Pons (tissue), 1 donor: ENCODE results near the gene PIGU.

Experiments
- DNase-seq: peaks from one replicate; pipeline ENCODE4 v3.0.0-alpha.2; 2016; ENCODE audit warnings: low spot score

PIGU gene

DNA sequence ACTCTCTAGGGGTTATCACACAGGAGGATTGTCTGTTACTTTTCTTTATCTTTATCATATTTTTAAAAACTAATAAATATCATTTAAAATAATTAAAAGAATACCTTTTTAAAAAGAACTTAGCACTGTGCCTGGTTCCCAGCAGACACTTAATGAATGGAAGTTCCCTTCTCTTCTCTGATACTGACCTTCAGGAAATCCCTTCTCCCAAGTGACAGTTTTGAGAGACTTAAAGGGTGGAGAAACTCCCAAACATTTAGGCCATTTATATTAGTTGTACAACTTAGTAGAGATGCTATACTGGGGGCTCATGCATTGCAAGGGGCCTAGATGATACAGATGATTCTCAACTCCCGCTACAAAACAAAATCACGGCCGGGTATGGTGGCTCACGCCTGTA lies 99.8 kb downstream of the PIGU start:
- no peak for DNase-seq

DNA sequence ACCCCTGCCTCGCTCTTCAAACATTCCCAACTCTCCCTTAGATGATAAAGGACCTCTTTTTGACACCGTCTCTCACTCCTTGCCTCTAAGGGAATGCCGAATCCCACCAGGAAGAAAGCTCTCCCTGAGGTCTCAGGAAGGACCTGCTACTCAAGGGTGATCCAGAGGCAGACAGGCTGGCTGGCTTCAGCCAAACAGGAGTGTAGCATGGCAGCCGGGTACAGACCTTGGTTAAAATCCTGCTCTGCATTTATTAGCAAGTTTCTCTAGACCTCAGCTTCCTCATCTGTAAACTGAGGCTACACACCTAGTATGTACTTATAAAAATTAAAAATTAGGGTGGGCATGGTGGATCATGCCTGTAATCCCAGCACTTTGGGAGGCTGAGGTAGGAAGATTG lies 101.1 kb downstream of the PIGU start:
- no peak for DNase-seq

DNA sequence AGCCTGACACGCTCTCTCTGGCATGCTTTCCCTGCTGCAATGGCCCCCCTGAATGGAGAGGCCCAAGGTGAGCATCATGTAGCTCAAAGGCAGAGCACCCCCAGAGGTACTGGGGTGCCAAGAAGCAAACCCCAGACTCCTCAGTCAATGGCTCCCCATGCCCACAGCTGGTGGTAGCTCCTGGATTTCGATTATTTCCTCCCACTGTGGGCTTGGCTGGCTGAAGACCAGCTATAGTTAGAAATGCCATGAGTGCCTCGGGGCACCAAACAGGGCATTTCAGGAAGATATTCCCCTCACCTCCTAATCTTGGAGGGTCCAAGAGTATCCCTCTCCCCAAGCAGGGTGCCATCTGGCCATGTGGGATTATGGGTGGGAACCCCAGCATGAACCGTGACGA lies 101.6 kb downstream of the PIGU start:
- no peak for DNase-seq

DNA sequence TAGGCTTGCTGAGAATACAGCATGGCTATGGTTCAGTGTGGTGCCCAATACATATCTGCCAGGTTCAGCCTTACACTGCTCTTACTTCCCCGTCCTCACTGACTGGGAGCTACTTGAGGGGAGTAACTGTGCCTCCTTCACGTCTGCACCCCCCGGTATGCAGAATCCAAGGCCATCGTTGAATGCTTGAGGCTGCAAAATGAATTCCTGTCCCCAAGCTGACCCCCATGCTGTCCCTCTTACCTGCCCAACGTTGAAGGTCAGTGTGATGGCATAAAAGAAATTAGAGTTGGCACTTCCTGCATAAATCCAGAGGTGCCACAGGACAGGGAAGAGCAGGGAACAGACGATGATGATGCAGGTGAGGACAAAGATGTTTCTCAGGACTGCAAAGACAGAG lies 102.0 kb downstream of the PIGU start:
- no peak for DNase-seq

DNA sequence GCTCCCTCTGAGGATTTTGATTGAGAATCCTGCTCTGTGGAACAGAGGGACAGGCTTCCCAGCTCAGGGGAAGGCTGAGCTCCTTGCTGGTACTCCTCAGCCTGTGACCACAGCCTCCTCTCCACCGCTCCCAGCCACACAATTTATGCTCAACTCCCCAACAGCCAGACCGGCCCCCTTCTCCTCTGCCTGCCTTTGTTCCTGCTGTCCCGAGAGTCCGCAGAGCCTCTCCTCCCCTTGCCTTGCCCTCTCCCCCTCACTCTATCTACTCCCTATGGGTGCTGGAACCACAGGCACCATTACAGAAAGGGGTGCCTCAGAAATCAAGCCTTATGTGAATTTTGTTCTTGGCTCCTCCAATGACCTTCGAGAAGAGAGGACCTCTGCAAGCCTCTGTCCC lies 102.5 kb downstream of the PIGU start:
- no peak for DNase-seq

DNA sequence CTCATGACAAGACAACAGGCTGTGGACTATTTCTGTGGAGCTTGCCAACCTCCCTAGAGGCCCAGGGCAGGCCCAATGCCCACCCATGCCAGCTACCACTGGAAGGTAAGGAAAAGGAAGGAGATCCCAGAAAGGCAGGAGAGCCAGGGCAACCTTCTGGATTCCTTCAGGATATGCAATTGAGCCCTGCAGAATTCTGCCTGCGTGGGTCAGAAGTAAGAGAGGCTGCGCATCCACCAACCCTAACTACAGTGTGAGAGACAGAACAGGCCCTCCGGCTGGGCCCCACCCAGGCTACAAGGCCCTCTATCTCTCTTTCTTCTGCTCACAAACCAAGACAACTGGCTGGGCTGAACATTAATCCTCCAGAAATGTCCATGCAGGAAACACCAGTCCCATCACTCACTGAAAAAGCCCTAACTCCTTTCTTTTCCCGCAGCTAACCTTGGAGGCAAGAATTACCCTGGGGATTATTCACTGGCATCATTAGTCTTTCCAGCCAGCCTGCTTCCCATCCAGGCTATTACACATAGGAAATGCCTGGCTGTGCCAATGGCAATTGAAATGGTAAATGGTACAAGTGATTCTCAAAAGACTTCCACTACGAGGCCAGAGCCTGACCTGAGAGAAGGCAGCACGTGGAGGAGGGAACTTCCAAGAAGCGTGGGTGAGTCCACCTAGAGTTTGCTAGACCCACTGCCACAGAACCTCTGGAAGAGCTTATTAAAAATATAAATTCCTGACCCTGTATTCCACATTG lies 103.2 kb downstream of the PIGU start:
- DNase-seq = no peak

DNA sequence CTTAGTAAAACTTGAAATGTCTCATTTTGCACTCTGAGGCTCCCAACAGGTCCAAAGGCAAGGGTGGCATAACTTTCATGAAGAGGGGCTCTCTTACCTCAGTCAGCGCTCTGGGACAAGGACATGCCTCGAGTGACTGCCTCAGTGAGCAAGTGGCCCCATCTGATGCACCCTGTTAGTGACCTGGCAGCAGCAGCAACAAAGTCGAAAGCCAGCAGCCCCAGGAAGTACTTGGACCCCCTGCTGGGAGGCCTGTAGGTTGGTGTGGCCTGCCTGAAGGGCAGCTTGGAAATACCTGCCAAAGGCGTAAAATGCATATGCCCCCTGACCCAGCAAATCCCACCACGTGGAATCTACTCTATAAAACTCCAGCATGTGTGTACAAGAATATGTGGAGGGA lies 105.1 kb downstream of the PIGU start:
- DNase-seq = no peak

DNA sequence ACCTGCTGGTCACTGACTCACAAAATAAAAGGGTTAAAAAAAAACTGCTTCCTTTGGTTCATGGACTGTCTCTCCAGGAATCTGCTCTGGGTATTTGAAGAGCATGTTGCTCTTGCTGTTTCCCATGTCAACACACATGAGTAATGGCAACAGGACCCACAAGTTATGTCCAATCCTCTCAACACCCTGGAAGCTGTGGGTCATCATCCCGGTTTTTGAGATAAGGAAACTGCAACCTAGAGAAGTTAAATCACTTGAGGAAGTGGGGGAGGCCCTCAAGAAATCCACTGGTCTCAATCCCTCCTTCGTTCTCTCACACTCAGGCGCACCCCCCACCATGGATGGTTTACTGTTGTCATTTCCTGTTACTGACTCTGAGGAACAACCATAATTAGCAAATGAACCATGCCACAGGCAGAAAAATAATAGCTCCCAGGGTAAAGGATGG lies 106.0 kb downstream of the PIGU start:
- DNase-seq = no peak

DNA sequence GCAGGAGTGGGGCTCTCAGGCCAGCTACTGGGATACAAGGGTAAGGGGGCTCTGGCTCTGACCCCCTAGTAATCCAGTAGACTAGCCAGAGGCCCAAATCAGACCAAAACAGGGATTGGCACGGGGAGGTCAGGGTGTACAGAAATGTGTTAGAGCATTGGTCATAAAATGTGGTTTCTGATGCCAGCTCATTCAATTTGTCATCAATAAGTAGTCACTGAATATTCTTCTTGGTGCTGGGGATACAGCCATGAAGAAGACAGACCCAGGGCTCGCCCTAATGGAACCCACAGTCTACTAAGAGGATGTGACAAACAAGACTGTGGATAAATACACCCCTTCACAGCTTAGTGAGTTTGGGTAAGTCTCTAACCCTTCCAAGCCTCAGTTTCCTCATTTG lies 107.3 kb downstream of the PIGU start:
- DNase-seq = no peak

DNA sequence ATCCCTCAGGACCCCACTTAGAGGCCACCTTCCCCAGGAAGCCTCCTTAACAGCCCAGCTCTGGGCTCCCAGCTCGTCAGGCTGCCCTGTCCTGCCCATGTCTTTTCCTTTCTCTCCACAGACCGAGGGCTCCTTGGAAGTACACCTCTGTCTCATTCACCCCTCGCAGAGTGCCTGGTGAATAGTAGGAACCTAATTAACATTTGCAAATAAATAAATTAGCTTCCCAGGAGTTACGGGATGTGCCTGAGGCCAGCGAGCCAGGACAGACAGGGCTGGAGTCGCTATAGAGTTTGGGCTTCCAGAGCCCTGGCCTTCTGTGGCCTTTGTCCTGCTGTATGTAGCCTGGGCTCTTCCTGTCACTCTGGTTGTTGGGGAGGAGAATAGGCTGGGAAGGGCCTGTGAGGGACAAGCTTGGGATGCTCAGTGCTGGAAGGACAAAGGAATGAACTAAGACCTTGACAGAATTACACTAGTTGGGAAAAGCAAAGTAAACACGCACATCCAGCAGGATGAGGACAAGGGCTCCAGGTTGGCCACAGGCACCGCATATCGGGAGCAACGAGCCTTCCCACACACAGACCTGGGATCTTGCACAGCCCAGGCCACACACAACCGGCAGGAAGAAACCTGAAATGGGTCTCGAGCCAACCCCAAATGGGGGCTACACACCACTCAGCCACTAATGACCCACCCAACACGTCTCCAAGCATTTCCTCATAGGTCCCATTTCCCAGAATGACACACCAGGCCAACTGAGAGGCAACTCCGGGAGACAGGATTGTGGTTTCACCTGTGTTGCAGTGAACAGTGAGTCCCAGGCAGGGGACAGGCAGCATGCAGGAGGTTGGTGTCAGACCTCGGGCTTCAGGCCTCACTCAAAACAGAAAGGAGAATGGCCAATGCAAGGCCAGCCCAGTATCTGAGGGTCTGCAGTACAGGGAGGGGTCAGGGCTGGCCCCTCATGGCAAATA lies 108.7 kb downstream of the PIGU start:
- DNase-seq = no peak

DNA sequence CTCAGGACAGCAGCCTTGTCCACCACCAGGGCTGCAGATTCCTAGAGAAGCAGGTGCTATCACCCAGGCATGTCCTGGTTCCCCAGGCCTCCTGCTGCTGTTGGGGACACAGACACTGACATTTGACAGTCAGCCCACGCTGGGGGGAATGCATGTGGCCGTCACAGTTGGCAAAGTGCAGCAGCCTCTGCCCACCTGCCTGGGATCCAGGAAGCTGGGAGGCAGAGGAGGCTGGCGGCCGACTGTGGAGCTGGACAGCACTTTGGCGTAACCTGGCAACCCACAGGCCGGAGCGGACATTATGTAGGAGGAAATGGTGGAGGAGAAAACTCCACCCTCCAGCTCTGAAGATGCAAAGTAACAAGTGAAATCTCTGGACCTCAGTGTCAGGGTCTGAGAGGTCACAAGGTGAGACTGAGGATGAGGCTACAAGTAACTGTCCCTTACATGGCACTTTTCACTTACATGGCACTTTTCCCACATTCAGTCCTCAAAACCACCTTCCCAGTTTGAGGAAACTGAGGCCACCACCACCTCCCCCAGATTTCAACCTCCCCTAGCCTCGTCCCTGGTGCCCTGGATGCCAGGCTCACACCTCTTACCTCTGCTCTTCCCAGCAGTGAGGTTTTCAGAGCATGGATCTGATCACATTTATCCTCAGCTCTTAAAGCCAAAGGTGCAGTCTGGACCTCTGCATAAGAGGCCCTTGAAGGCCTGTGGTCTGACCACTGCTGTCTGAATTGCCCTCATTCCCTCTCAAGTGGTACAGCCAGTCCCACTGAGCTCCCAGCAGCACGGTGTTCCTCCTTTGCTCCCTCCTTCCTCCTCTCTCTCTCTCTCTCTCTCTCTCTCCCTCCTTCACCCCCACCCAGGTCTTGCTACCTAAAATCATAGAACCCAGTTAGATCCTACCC lies 109.7 kb downstream of the PIGU start:
- no peak for DNase-seq

DNA sequence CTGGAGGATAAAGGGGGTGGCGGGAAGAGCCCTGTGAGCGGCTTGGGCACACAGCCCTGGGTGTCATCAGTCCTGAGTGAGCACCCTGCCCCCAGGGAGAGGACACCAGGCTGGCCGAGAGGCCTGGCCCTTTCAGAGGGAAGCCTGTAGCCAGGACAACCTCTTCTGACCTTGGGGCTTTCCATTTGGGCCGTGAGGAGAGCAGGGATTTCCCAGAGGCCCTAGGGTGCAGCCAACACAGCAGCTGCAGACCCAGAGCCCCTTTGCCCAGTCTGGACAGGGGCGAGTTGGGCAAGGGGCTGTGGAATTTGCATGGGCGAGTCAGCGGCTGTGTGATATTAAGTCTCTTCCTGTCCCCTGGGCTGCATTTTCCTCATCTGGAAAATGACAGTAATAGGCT lies 112.1 kb downstream of the PIGU start:
- DNase-seq = no peak

DNA sequence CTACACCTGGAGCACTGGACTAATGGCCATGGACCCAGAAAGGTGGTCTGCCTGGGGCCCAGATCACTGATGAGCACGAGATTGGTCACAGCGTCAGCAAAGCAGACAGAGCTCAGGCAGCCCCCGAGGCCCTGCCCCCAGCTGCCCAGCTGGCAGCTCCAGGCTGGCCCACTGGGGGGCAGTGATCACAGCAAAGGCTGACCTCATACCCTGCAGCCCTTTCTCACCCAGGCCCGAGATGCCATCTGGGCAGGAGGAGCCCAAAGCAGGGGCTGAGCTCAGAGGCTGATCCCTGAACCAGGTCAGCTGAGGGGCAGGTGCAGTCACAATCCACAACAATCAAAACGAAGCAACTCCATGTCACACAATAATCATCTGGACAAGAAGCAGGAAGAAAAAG lies 114.3 kb downstream of the PIGU start:
- DNase-seq = no peak

DNA sequence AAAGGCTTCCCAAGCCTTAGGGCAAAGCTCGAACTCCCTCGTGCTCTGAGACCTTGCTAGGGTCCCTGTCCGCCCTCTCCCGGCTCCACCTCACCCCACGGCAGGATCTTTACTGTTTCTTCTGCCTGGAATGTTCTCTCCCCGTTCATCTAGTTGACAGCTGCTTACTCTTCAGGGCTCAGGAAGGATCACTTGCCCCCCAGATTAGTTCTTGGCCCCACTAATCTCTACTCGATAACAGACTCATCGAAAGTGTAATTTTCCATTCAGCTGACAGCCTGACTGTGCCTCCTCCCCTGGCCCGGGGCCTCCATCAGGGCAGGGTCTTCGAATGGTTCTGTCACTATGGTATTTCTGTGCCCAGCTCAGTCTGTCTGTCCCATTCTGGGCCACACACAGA lies 115.2 kb downstream of the PIGU start:
- no peak for DNase-seq

DNA sequence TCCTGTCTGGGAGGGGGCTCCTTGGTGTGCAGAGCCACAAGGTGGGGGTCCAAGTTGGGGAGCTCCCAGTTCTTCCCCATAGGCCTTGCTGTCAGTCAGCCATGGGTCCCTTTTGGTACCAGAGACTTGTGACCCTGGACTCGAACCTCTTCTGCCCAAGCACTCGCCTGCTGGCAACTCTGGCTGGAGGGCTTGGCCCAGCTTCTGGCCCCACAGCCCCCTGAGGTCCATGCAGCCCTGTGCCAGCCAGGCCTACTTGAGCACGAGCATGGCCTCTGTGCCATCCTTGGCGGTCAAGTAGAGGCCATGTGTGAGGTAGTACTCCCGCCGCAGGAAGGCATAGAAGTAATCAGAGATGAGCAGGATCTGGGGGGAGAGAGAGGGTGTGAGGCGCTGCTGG lies 116.3 kb downstream of the PIGU start:
- DNase-seq = no peak

DNA sequence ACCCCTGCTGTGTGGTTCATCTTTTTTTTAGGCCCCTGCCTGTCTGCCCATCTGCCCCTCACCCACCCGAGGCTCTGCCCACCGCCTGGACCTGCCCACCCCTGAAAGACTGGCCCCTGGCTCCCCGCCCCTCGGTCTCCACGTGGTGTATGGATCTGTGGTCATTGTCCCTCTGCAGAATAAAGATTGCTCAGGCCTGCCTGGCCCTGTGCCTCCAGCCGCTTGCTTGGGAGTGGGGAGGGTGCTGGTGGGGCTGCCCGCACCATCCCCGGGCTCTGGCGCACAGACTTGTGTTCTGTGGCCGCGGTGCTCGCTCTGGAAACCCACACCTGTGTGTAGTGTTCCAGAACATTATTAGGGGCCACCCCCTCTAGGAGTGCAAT lies 116.8 kb downstream of the PIGU start:
- peak; percentile 88 for DNase-seq

DNA sequence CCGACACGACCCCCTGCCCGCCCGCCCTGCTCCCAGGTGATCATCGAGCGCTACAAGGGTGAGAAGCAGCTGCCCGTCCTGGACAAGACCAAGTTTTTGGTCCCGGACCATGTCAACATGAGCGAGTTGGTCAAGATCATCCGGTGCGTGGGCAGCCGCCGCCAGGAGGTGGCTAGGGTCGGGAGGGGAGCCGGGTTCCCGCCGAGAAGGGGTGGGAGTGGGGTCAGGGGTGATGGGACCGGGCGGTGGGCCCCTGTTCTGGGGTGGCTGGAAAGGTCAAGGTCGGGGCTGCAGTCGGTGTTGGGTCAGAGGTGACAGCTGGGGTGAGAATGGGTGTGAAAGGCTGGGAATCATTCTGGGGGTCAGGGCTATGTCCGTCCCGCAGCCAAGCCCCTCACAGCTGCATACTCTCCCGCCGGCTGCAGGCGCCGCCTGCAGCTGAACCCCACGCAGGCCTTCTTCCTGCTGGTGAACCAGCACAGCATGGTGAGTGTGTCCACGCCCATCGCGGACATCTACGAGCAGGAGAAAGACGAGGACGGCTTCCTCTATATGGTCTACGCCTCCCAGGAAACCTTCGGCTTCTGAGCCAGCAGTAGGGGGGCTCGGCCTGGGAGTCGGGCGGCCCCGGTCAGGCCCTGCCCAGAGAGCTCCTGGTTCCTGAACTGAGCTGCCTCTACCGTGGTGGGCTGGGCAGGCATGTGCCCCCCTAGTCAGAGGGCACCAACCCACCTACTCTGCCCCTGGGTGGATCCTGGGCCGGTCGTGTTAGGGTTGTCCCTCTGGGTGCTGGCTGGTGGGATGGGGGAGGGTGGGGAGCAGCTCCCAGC lies 117.4 kb downstream of the PIGU start:
- DNase-seq = no peak

DNA sequence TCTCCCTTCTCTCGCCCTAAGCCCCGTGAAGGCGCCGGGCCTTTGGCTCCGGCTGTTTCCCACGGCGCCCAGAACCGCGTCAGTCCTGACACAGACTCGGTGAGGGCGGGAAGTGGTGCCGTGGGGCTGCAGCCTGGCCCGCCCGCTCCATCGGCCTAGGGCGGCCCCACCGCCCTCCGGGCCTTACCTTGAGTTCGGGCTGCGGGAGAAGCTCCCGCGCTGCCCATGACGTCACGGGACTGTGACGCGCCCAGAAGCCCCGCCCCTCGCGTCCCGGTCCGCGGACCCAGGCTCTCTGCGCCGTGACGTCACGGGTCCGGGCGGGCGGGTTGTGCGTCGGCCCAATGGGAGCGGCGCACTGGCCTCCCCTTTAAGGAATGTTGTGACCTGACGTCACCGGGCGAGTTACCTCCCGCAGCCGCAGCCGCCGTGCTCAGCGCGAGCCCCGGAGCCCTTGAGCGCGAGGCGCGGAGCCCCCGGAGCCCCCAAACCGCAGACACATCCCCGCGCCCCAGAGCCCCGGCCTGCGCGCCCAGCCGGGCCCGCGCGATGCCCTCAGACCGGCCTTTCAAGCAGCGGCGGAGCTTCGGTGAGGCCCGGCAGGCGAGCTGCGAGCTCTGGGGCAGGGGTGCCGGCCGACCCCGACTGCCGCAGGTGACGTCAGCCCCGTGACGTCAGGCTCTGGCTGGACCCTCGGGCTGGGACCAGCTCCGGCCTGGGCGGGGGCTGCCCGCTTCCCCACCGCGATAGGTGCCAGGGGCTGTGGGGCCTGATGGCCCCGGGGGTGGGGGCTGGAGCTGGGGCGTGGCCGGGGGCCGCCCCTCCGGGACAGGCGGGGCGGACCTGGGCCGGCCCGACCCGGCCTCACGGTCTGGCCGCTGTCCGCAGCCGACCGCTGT lies 118.3 kb downstream of the PIGU start, which contains the start of gene MAP1LC3A:
Gene MAP1LC3A, plus strand, starts transcription at position 399 of the 899 bp plus-strand sequence. Its CDS starts 151 bp downstream, at position 550.
- peak; percentile 87 for DNase-seq

DNA sequence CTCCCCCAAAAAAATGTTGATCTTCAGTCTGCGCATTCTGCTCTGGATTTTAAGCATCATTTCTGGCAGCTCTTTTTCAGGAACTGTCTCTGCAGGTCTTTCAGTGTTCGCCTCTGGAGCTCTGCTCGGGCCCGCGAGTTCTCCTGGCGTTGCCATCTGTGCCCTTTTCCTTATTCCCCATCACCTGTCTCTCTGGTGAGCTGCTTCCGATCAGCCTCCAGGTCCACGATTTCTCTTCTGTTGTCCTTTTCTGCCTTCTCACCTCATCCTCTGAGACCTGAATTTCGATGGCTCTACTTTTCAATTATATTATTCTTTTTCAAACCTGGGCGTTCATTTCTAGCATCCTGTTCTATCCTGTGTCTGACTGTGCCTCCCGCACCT lies 119.0 kb downstream of the PIGU start:
- DNase-seq = no peak

DNA sequence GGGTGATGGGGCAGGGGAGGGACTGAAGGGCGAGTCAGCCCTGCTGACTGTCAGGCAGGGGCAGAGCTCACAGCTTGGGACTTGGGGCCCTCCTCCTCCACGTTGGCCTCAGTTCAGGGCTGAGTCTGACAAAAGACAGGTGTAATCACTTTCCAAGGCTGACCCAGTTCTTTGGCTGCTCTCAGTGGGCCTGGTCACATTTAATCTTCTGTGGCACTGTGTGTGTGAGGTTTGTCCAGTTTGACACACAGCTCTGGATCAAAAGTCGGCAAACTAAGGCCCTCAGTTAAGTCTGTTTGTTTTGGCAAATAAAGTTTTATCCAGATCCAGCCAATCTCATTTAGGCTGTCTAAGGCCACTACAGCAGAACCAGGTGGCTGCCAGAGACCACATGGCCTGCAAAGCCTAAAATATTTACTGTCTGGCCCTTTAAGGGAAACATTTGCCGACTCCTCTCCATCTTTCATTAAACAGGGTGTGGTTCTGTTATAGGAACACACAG lies 123.5 kb downstream of the PIGU start:
- DNase-seq = no peak
